GM21737 (cell line): ENCODE results near the gene PAK4.
"Not testable (repeated sequence)": the region's sequence is repeated elsewhere in the genome, so short reads cannot be mapped to it uniquely, and the experiment has no call there.

Experiments used
- ATAC-seq: cut with Tn5 transposase; IDR thresholded peaks from one replicate; pipeline ENCODE4 v1.9.1; 2021; ENCODE audit warnings: mild to moderate bottlenecking, moderate library complexity; ENCODE audit not compliant: unreplicated experiment

Gene PAK4

GRCh38 chr19:39099341-39099740 is 26.2 kb upstream of the PAK4 start:
- ATAC-seq = no peak

- ATAC-seq = no peak
Measured at GRCh38 chr19:39100500-39101166, 25.0 kb upstream of the PAK4 start.

GRCh38 chr19:39103151-39103550 is 22.4 kb upstream of the PAK4 start:
- no peak for ATAC-seq

GRCh38 chr19:39104186-39104596 is 21.4 kb upstream of the PAK4 start:
- ATAC-seq = no peak

GRCh38 chr19:39106194-39106593 is 19.4 kb upstream of the PAK4 start:
- ATAC-seq = no peak

GRCh38 chr19:39109641-39110040 is 15.9 kb upstream of the PAK4 start:
- no peak for ATAC-seq

- ATAC-seq = no peak
Measured at GRCh38 chr19:39110263-39110967, 15.2 kb upstream of the PAK4 start.

- no peak for ATAC-seq
Measured at GRCh38 chr19:39111593-39112199, 13.9 kb upstream of the PAK4 start.

GRCh38 chr19:39112338-39112890 is 13.2 kb upstream of the PAK4 start:
- no peak for ATAC-seq

GRCh38 chr19:39113199-39113598 is 12.4 kb upstream of the PAK4 start:
- ATAC-seq = no peak

GRCh38 chr19:39115105-39115847 is 10.3 kb upstream of the PAK4 start:
- no peak for ATAC-seq

- ATAC-seq = not testable (repeated sequence)
Measured at GRCh38 chr19:39117023-39117422, 8.6 kb upstream of the PAK4 start.

GRCh38 chr19:39119830-39120229 is 5.8 kb upstream of the PAK4 start:
- no peak for ATAC-seq

GRCh38 chr19:39122934-39123731 is 2.5 kb upstream of the PAK4 start:
- no peak for ATAC-seq

GRCh38 chr19:39124136-39124764 is 1.3 kb upstream of the PAK4 start:
- no peak for ATAC-seq

- ATAC-seq = no peak
Measured at GRCh38 chr19:39125199-39125553, 410 bp upstream of the PAK4 start.

GRCh38 chr19:39126312-39127187 is 964 bp downstream of the PAK4 start:
- no peak for ATAC-seq

GRCh38 chr19:39127812-39128515 is 2.4 kb downstream of the PAK4 start:
- ATAC-seq = no peak
